ENCODE measurements around the gene FBXO45. TPM values are rescaled to one million over a fixed set of nuclear protein-coding genes. Genes with fewer than 3 reads are reported as not detected.

FBXO45 gene
- total and polyA plus RNA-seq, 2 of the 13 experiments (the other 11 are each of a cell fraction or from before 2014, with no cell fraction given), result 7.0 to 12.1 TPM

DNA sequence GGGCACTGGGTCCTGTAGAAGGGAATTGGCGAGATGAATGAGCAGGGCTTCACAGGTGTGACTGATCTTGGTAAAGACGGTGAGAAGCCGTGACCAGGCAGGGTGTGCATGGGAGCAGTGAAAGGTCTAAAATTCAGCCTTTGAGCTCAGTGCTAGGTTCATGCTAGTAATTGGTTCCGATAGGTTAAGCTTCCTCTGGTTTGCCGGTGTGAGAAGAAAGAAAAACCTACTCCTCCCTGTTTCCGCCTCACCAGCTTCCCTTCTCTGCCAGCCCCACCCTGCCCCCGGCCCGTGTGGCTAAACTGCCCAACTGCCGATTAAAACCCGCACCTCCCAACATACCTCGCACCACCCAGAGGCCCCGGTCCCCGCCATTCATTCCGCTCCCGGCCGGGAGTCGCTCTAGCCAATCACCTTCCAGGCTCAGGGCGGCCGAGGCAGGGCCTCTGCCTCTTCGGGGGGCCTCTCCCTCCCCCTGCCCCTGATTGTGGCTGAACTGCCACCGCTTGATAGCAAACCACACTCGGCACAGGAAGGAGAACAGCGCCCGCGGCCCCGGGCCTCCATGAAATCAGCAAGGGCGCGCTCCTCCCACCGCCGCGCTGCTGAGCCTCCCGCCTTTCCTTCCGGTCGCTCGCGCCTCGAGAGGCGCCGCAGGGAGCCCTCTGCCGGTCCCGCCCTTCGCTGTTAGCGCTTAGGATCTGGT is 63.7 kb downstream of the FBXO45 start (continued):
- TF ChIP-seq, protein P1, sequence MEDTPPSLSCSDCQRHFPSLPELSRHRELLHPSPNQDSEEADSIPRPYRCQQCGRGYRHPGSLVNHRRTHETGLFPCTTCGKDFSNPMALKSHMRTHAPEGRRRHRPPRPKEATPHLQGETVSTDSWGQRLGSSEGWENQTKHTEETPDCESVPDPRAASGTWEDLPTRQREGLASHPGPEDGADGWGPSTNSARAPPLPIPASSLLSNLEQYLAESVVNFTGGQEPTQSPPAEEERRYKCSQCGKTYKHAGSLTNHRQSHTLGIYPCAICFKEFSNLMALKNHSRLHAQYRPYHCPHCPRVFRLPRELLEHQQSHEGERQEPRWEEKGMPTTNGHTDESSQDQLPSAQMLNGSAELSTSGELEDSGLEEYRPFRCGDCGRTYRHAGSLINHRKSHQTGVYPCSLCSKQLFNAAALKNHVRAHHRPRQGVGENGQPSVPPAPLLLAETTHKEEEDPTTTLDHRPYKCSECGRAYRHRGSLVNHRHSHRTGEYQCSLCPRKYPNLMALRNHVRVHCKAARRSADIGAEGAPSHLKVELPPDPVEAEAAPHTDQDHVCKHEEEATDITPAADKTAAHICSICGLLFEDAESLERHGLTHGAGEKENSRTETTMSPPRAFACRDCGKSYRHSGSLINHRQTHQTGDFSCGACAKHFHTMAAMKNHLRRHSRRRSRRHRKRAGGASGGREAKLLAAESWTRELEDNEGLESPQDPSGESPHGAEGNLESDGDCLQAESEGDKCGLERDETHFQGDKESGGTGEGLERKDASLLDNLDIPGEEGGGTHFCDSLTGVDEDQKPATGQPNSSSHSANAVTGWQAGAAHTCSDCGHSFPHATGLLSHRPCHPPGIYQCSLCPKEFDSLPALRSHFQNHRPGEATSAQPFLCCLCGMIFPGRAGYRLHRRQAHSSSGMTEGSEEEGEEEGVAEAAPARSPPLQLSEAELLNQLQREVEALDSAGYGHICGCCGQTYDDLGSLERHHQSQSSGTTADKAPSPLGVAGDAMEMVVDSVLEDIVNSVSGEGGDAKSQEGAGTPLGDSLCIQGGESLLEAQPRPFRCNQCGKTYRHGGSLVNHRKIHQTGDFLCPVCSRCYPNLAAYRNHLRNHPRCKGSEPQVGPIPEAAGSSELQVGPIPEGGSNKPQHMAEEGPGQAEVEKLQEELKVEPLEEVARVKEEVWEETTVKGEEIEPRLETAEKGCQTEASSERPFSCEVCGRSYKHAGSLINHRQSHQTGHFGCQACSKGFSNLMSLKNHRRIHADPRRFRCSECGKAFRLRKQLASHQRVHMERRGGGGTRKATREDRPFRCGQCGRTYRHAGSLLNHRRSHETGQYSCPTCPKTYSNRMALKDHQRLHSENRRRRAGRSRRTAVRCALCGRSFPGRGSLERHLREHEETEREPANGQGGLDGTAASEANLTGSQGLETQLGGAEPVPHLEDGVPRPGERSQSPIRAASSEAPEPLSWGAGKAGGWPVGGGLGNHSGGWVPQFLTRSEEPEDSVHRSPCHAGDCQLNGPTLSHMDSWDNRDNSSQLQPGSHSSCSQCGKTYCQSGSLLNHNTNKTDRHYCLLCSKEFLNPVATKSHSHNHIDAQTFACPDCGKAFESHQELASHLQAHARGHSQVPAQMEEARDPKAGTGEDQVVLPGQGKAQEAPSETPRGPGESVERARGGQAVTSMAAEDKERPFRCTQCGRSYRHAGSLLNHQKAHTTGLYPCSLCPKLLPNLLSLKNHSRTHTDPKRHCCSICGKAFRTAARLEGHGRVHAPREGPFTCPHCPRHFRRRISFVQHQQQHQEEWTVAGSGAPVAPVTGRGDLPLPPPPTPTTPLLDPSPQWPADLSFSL (CRISPR knock-in tag; IDR thresholded peaks at IDR 0.05), result no peak
- TF ChIP-seq, protein P2, sequence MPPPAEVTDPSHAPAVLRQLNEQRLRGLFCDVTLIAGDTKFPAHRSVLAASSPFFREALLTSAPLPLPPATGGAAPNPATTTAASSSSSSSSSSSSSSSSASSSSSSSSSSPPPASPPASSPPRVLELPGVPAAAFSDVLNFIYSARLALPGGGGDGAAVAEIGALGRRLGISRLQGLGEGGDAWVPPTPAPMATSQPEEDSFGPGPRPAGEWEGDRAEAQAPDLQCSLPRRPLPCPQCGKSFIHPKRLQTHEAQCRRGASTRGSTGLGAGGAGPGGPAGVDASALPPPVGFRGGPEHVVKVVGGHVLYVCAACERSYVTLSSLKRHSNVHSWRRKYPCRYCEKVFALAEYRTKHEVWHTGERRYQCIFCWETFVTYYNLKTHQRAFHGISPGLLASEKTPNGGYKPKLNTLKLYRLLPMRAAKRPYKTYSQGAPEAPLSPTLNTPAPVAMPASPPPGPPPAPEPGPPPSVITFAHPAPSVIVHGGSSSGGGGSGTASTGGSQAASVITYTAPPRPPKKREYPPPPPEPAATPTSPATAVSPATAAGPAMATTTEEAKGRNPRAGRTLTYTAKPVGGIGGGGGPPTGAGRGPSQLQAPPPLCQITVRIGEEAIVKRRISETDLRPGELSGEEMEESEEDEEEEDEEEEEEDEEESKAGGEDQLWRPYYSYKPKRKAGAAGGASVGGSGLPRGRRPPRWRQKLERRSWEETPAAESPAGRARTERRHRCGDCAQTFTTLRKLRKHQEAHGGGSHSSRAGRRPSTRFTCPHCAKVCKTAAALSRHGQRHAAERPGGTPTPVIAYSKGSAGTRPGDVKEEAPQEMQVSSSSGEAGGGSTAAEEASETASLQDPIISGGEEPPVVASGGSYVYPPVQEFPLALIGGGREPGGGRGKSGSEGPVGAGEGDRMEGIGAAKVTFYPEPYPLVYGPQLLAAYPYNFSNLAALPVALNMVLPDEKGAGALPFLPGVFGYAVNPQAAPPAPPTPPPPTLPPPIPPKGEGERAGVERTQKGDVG (CRISPR knock-in tag; IDR thresholded peaks at IDR 0.05; ENCODE audit: borderline replicate concordance), result no peak
- TF ChIP-seq TBL1XR1 (IDR thresholded peaks at IDR 0.05; ENCODE audit: borderline replicate concordance, low read length, partially characterized antibody), result no peak
- TF ChIP-seq REL (CRISPR knock-in tag; conservative IDR thresholded peaks at IDR 0.05), result no peak
- TF ChIP-seq, protein P3, sequence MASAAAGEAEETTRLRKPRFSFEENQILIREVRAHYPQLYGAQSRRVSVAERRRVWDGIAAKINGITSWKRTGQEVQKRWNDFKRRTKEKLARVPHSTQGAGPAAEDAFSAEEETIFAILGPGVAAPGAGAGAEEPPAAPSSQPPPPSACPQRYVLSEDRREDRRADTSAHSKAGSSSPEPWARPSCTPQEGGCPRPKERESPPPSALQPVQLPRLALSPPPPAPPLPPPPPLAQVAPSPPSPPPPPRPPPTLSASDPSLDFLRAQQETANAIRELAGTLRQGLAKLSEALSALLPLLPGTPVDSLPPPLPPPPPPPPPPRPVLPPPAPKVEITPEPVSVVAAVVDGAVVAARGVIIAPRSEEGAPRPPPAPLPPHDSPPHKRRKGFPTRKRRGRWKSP (CRISPR knock-in tag; IDR thresholded peaks at IDR 0.05), result peak; percentile 79
- 0 out of 2 replicates have a peak, but pooled peaks have one; percentile 40 for TF ChIP-seq ZNF44 (CRISPR knock-in tag; IDR thresholded peaks at IDR 0.05)
- no peak for TF ChIP-seq ZFP36L1 (CRISPR knock-in tag; IDR thresholded peaks at IDR 0.05)
- TF ChIP-seq KLF6 (CRISPR knock-in tag; IDR thresholded peaks at IDR 0.05), result no peak
- no peak for TF ChIP-seq MZF1 (CRISPR knock-in tag; IDR thresholded peaks at IDR 0.05; ENCODE audit: borderline replicate concordance)
- TF ChIP-seq ARNT (IDR thresholded peaks at IDR 0.05), result no peak
- peak; percentile 53; the same call in 1 of the 2 replicates for TF ChIP-seq ZNF747 (CRISPR knock-in tag; IDR thresholded peaks at IDR 0.05; ENCODE audit: borderline replicate concordance)
- TF ChIP-seq, protein P4, sequence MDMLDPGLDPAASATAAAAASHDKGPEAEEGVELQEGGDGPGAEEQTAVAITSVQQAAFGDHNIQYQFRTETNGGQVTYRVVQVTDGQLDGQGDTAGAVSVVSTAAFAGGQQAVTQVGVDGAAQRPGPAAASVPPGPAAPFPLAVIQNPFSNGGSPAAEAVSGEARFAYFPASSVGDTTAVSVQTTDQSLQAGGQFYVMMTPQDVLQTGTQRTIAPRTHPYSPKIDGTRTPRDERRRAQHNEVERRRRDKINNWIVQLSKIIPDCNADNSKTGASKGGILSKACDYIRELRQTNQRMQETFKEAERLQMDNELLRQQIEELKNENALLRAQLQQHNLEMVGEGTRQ (IDR thresholded peaks at IDR 0.05; ENCODE audit: low read depth, low read length), result no peak
- TF ChIP-seq, protein P4 (CRISPR knock-in tag; IDR thresholded peaks at IDR 0.05; ENCODE audit: borderline replicate concordance), result no peak
- TF ChIP-seq ZNF251 (CRISPR knock-in tag; IDR thresholded peaks at IDR 0.05), result no peak
- no peak for TF ChIP-seq NCOR1 (IDR thresholded peaks at IDR 0.05; ENCODE audit: borderline replicate concordance, low read length)
- TF ChIP-seq ZNF546 (CRISPR knock-in tag; conservative IDR thresholded peaks at IDR 0.05), result no peak
